Measurements from ENCODE around the gene ADRA2C. TPM values are rescaled to one million over a fixed set of nuclear protein-coding genes. Genes with fewer than 3 reads are reported as not detected.

ADRA2C gene
- total RNA-seq, 1 experiment from 2014 or later = 5.9 TPM

GRCh38 chr4:3733195-3733594, 33.0 kb upstream of the ADRA2C start:
- no peak for DNase-seq (ENCODE audit: low spot score)

- DNase-seq (ENCODE audit: low spot score) = no peak
Observed at GRCh38 chr4:3735196-3735595, 31.0 kb upstream of the ADRA2C start.

- no peak for DNase-seq (ENCODE audit: low spot score)
Observed at GRCh38 chr4:3736290-3736689, 29.9 kb upstream of the ADRA2C start.

GRCh38 chr4:3736806-3737205, 29.4 kb upstream of the ADRA2C start:
- no peak for DNase-seq (ENCODE audit: low spot score)

- no peak for DNase-seq (ENCODE audit: low spot score)
Observed at GRCh38 chr4:3739577-3739976, 26.6 kb upstream of the ADRA2C start.

GRCh38 chr4:3740256-3740655, 25.9 kb upstream of the ADRA2C start:
- no peak for DNase-seq (ENCODE audit: low spot score)

- DNase-seq (ENCODE audit: low spot score) = no peak
Observed at GRCh38 chr4:3741217-3742011, 24.8 kb upstream of the ADRA2C start.

GRCh38 chr4:3742610-3743009, 23.6 kb upstream of the ADRA2C start:
- DNase-seq (ENCODE audit: low spot score) = no peak

GRCh38 chr4:3744232-3744631, 22.0 kb upstream of the ADRA2C start:
- no peak for DNase-seq (ENCODE audit: low spot score)

GRCh38 chr4:3744901-3745300, 21.3 kb upstream of the ADRA2C start:
- no peak for DNase-seq (ENCODE audit: low spot score)

GRCh38 chr4:3745886-3746656, 20.1 kb upstream of the ADRA2C start:
- no peak for DNase-seq (ENCODE audit: low spot score)

- no peak for DNase-seq (ENCODE audit: low spot score)
Observed at GRCh38 chr4:3746701-3747580, 19.2 kb upstream of the ADRA2C start.

- no peak for DNase-seq (ENCODE audit: low spot score)
Observed at GRCh38 chr4:3747581-3747904, 18.6 kb upstream of the ADRA2C start.

- no peak for DNase-seq (ENCODE audit: low spot score)
Observed at GRCh38 chr4:3748136-3748898, 17.9 kb upstream of the ADRA2C start.

- no peak for DNase-seq (ENCODE audit: low spot score)
Observed at GRCh38 chr4:3749081-3749480, 17.1 kb upstream of the ADRA2C start.

- no peak for DNase-seq (ENCODE audit: low spot score)
Observed at GRCh38 chr4:3750334-3750733, 15.9 kb upstream of the ADRA2C start.

GRCh38 chr4:3752022-3752421, 14.2 kb upstream of the ADRA2C start:
- no peak for DNase-seq (ENCODE audit: low spot score)

- no peak for DNase-seq (ENCODE audit: low spot score)
Observed at GRCh38 chr4:3753726-3754412, 12.3 kb upstream of the ADRA2C start.

- no peak for DNase-seq (ENCODE audit: low spot score)
Observed at GRCh38 chr4:3756343-3757059, 9.7 kb upstream of the ADRA2C start.

GRCh38 chr4:3759236-3759635, 6.9 kb upstream of the ADRA2C start:
- DNase-seq (ENCODE audit: low spot score) = no peak
